ENCODE results near the gene GIGYF1. TPM values are rescaled to one million over a fixed set of nuclear protein-coding genes. Genes with fewer than 3 reads are reported as not detected.
A peak's percentile ranks its signal among the peaks of the same experiment; 100 is the strongest.

Gene GIGYF1
- total and polyA plus RNA-seq, 2 of the 13 experiments (the other 11 are each of a cell fraction or from before 2014, with no cell fraction given): 7.6 to 16.1 TPM

GRCh38 chr7:100739934-100740333 lies 45.9 kb upstream of the GIGYF1 start (continued):
- TF ChIP-seq, protein P1, sequence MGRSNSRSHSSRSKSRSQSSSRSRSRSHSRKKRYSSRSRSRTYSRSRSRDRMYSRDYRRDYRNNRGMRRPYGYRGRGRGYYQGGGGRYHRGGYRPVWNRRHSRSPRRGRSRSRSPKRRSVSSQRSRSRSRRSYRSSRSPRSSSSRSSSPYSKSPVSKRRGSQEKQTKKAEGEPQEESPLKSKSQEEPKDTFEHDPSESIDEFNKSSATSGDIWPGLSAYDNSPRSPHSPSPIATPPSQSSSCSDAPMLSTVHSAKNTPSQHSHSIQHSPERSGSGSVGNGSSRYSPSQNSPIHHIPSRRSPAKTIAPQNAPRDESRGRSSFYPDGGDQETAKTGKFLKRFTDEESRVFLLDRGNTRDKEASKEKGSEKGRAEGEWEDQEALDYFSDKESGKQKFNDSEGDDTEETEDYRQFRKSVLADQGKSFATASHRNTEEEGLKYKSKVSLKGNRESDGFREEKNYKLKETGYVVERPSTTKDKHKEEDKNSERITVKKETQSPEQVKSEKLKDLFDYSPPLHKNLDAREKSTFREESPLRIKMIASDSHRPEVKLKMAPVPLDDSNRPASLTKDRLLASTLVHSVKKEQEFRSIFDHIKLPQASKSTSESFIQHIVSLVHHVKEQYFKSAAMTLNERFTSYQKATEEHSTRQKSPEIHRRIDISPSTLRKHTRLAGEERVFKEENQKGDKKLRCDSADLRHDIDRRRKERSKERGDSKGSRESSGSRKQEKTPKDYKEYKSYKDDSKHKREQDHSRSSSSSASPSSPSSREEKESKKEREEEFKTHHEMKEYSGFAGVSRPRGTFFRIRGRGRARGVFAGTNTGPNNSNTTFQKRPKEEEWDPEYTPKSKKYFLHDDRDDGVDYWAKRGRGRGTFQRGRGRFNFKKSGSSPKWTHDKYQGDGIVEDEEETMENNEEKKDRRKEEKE (IDR thresholded peaks at IDR 0.05): no peak
- TF ChIP-seq ZMYM2 (CRISPR knock-in tag; IDR thresholded peaks at IDR 0.05) (0 out of 2 replicates have a peak, but pooled peaks have one; percentile 33), KDM1A (CRISPR knock-in tag; IDR thresholded peaks at IDR 0.05) (0 out of 2 replicates have a peak, but pooled peaks have one; percentile 31), TEAD3 (CRISPR knock-in tag; optimal IDR thresholded peaks at IDR 0.05; ENCODE audit: borderline replicate concordance) (peak; percentile 42), ARNT2 (CRISPR knock-in tag; IDR thresholded peaks at IDR 0.05; ENCODE audit: low read depth) (no peak), SIX1 (CRISPR knock-in tag; IDR thresholded peaks at IDR 0.05; ENCODE audit: borderline replicate concordance) (no peak), ZNF652 (CRISPR knock-in tag; IDR thresholded peaks at IDR 0.05; ENCODE audit: borderline replicate concordance, low read depth) (no peak), THAP7 (CRISPR knock-in tag; IDR thresholded peaks at IDR 0.05) (no peak), ZNF75D (CRISPR knock-in tag; IDR thresholded peaks at IDR 0.05; ENCODE audit: borderline replicate concordance) (no peak), SNRNP70 (IDR thresholded peaks at IDR 0.05; ENCODE audit: low read depth, low read length) (no peak), ZNF350 (CRISPR knock-in tag; IDR thresholded peaks at IDR 0.05; ENCODE audit: borderline replicate concordance, low read depth) (no peak), ZBTB42 (CRISPR knock-in tag; IDR thresholded peaks at IDR 0.05) (no peak), ZNF263 (CRISPR knock-in tag; IDR thresholded peaks at IDR 0.05) (no peak), HIVEP1 (CRISPR knock-in tag; IDR thresholded peaks at IDR 0.05) (no peak), RCOR2 (CRISPR knock-in tag; IDR thresholded peaks at IDR 0.05) (peak; percentile 59; the same call in 1 of the 2 replicates), ESRRA (CRISPR knock-in tag; IDR thresholded peaks at IDR 0.05; ENCODE audit: low read depth) (no peak), ZNF224 (CRISPR knock-in tag; IDR thresholded peaks at IDR 0.05) (no peak), ATF1 (CRISPR knock-in tag; IDR thresholded peaks at IDR 0.05) (no peak), JUND (CRISPR knock-in tag; IDR thresholded peaks at IDR 0.05) (no peak), ZMYM3 (CRISPR knock-in tag; IDR thresholded peaks at IDR 0.05) (peak; percentile 95), ZNF841 (CRISPR knock-in tag; IDR thresholded peaks at IDR 0.05; ENCODE audit: borderline replicate concordance) (no peak)
- TF ChIP-seq, protein P2, sequence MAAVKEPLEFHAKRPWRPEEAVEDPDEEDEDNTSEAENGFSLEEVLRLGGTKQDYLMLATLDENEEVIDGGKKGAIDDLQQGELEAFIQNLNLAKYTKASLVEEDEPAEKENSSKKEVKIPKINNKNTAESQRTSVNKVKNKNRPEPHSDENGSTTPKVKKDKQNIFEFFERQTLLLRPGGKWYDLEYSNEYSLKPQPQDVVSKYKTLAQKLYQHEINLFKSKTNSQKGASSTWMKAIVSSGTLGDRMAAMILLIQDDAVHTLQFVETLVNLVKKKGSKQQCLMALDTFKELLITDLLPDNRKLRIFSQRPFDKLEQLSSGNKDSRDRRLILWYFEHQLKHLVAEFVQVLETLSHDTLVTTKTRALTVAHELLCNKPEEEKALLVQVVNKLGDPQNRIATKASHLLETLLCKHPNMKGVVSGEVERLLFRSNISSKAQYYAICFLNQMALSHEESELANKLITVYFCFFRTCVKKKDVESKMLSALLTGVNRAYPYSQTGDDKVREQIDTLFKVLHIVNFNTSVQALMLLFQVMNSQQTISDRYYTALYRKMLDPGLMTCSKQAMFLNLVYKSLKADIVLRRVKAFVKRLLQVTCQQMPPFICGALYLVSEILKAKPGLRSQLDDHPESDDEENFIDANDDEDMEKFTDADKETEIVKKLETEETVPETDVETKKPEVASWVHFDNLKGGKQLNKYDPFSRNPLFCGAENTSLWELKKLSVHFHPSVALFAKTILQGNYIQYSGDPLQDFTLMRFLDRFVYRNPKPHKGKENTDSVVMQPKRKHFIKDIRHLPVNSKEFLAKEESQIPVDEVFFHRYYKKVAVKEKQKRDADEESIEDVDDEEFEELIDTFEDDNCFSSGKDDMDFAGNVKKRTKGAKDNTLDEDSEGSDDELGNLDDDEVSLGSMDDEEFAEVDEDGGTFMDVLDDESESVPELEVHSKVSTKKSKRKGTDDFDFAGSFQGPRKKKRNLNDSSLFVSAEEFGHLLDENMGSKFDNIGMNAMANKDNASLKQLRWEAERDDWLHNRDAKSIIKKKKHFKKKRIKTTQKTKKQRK (IDR thresholded peaks at IDR 0.05; ENCODE audit: low read length): no peak

Data from HepG2 (cell line).